DMS79 treated with DMSO at 0.1 percent for 48 hours (cell line): ENCODE results near the gene LTA4H.
"Not testable (repeated sequence)": the region's sequence is repeated elsewhere in the genome, so short reads cannot be mapped to it uniquely, and the experiment has no call there.

ENCODE experiments used
- DNase-seq: peaks from one replicate; lab custom pipeline; 2025; lab: John Stamatoyannopoulos, UW

Gene LTA4H

DNA sequence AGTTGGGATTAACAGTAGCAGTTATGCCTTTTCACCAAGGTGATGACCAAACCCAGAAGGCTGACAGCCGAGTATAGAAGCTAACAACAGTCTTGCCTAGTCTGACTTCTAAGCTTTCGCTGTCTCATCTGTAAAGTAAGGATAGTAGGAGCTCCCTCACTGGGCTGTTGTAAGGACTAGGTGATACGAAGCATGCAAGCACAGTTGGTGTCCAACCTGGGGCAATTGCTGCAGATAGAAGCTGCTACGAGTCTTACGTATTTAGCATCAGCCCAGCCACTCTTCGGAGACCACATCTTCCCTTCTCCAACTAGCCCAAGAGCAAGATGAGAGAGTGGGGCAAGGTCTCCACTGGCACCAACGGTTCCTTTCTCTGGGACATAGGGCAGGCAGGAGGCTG, 45.3 kb downstream of the LTA4H start:
- no peak for DNase-seq

DNA sequence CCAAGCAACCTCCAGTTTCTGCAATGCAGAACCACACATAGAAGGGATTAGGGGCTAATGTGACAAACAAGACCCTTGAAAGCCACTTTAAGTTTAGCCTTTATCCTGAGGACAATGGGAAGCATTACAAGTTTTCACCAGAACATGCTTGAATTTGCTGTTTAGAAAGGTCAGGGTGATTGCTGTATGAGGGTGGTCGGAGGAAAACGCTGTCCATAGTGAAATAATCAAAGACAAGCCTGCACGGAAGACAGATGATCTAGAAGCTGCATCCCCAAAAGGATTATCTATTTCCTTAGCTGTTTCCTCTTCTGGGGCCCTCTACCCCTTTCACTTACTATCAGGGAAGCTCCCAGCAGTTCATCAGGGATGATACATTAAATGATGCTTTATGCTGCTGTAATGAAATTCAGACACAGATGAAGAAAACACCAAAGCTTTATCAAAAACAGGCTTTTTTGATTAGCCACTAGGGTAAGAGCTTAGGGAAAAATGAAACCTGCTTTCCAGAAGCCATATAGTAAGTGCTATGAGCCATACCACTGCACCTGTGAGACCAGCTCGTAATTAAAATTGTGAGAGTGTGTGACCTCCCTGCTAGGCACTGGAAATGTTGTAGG, 45.8 kb downstream of the LTA4H start:
- no peak for DNase-seq

DNA sequence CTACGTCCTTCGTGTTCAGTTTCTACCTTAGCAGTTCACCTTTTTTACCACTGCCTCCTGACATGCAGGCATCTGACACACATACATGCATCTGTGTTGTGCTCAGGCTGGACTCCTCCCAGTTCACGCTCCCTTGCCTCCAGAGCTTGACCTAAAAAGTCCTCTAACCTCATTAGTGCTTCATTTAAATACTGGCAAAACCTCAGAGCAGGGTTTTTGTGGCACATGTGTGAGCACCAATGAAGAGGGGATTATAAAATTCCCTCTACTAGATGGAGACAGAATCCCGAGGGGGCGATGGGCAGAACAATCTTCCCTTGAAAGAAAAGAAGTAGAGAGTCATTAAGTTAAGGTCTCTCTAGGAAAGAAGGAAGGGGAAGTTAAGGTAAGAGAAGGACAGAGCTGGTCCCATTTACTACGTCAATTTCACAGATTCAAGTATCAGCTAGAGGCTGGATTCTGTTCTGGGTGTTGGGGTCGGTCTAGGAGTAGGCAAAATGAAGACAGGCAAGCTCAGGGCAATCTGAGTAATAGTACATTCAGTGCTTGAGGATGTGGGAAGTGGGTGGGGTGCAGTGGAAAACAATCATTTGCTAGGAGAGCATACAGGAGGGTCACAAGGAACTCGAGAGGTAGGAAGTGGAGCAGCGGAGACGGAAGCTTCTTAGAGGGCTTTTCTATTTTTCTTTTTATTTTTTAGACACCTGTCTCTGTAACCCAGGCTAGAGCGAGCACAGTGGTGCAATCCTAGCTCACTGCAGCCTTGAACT, 46.7 kb downstream of the LTA4H start:
- no peak for DNase-seq

DNA sequence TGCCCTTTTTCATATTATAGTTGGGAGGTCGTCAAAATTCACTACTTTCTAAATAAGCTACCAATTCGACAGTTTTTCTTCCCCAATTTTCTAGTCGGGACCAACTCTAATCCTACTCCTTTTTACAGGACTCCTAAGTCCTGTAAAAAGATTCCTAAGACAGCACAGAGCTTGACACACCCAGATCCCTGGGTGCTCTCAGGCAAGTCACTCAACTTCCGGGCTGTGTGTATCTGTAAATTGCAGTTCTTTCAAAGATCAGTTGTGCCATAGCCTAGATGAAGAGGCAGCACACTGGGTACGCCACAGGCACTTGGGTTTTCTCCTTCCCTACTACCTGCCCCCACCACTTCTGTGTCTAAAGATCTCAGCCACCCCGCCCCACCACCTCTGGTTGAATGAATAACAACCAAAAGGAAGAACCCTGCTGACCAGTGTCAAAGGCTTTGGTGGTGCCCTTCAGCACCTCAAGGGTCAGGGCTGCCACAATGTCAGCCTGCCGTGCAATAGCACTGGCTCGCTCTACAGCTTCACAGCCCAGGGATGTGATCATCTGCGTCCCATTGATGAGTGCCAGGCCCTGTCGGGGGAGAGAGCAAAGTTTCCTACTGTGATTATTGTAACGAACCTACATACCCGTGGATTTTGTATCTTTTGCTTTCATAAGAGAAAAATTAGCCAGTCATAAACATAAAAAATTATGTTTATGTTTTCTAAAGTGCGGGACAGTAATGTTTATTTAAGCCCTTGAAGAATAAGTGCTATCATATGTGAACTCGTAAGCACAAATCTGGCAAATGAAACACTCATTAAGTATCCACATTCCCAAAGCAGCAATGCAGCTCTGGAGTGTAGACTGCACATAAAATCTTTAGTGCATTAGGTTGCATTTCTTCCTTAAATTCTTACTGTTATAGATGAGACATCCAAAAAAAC, 48.5 kb downstream of the LTA4H start:
- no peak for DNase-seq

DNA sequence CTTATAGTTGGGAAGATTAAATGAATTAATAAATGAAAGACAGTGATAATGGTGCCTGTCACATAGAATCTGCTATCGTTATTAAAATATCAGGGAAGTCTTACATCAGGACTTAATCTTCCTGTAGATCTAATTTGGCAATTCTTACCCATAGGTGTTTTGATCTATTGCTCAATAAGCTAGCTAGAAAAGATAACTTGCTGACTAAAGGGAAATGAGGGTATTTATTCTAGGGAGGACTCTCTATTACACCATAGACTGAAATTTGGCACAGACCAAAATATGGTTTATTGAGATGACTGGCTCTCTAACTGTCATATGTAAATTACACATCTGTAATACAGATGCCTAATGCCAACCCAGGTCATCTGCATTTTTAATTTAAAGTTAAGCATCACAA, 50.7 kb downstream of the LTA4H start:
- no peak for DNase-seq

DNA sequence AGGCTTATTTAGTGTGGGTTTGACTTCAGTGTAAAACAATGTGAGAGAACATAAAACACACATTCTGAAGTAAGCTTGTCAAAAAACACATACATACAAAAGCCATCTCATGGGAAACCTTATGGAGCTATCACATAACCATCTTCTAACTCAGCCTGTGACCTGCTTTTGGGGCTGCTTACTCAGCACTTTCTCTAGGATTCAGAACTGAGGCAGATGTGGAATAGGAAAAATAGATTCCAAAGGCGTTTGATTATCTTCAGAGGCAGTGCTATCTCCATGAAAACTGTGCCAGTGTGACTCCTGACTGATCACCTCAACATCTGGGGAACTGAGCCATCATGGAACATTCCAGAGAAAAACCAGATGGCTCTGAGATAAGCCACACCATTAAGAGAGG, 52.8 kb downstream of the LTA4H start:
- DNase-seq: no peak

DNA sequence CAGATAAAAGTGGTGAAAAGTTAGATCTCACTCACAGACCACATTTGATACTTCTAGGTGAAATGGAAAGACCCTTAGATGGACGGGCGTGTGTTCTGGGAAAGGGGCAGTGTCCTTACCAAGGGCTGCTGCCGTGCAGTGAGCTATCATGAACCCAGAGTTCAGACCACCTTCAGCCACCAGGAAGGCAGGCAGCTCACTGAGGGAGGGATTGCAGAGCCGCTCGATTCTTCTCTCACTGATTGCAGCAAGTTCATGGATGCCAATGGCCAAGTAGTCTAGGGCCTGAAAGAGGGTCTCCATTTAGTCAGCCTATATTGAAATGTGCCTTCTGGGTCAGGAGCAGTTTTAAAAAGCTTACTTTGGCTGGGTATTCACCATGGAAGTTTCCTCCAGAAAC, 55.0 kb downstream of the LTA4H start:
- DNase-seq: no peak

DNA sequence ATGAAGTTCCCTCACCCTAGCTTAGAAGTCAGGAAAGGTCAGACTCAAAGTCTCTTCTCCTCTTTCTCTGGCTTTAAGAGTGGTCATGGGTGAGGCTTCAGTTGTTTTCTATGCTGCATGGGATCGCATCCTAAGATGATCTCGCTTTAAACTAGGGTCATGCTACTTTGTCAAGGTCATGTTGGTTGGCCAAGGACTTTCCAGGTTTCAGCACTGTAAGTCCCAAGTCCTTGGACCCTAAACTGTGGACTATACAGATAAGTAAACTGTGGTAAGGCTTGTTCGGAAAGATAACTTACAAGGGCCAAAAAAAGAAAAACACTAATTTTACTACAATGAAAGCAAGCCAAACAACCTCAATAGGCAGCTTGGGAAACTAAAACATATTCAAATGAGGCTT, 56.6 kb downstream of the LTA4H start:
- no peak for DNase-seq

DNA sequence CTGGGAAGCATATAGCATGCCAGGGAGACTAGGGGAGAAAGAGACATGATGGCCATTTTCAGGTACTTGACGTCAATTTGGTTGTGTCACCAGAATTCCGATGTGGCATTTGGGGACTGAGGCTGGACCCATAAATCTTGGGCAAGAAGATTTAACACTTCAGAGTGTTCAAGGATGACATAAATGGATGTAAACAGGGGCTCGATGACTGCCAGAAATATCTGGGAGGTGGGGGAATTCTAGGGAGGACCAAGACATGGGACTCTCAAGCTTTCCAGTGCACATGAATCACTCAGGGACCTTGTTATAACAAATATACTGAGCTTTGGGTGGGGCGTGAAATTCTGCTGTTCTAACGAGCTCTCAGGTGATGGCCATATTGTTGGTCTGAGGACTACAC, 57.0 kb downstream of the LTA4H start:
- DNase-seq: no peak

DNA sequence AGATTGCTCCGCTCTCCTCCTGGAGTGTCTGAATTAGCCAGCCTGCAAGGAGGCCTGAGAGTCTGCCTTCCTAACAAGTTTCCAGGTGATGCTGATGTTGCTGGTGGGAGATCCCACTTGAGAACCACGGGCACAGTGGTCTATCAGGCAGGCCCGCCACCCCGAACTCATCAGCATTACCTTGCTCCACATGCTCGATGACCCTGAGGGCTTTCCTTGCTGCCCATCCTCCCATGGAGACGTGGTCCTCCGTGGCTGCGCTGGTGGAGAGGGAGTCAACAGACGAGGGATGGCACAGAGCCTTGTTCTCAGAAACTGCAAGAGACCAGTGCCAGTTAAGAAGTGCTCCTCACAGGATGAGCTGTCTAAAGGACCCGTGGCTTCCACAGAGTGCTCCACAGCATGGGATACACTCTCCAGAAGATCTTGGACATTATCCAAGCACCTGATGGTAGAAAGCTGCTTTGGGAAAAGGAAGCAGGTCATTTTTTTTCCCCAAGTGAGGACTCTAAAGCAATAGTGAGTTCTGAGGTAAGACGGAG, 57.6 kb downstream of the LTA4H start:
- DNase-seq: peak; percentile 12

DNA sequence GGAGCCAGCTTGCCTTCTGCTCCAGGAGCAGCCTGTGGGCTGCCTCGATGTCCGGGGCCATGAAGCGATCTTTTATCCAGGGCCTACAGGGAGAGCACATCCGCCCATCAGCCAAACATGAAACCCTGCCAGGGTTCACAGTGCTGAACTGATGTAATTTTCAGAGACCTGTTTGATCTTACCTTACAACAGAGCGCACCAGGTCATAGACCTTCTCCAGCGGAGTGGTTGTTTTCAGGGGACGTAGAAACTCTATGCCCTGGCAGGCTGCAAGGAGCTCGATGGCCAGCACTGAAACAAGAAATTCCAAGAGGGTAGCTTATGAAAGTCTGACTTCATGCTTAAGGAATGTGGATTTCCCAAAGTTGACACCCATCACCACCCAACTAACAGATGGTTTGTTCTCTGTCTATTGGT, 59.0 kb downstream of the LTA4H start:
- no peak for DNase-seq

DNA sequence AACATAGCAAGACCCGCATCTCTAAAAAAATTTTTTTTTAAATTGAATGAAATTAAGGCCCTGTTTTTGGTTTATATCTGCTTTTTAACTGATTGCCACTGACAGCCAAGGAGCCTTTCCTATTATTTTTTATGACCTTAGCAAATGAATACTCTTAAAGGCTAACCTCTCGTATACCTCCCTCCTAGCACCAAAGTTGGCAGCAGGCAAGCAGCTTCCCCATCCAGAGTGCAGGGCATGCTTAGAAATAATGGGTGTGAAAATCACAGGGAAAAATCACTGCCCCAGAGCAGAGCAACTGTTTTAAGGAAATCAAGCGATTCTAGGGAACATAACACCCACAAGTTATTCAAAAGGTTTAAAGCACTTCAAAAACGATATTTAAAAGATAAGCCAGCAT, 59.9 kb downstream of the LTA4H start:
- no peak for DNase-seq

DNA sequence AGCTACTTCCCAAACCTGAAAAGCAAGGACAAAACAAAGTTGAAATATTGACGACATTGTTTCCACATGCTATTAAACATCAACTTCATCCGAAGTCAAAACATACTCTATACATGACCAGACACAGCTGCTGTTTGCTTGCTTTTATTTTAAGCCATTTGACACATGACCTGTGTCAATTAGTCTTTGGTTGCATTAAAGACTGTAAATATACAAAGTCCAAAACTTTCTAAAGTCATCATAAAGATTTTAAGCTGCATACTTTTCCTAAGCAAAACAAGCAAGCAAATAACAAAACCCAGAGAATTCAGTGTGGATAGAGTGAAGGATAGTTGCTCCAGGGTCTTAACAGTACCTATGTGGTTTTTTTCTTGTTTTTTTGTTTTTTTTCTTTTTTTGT, 61.0 kb downstream of the LTA4H start:
- DNase-seq: no peak

DNA sequence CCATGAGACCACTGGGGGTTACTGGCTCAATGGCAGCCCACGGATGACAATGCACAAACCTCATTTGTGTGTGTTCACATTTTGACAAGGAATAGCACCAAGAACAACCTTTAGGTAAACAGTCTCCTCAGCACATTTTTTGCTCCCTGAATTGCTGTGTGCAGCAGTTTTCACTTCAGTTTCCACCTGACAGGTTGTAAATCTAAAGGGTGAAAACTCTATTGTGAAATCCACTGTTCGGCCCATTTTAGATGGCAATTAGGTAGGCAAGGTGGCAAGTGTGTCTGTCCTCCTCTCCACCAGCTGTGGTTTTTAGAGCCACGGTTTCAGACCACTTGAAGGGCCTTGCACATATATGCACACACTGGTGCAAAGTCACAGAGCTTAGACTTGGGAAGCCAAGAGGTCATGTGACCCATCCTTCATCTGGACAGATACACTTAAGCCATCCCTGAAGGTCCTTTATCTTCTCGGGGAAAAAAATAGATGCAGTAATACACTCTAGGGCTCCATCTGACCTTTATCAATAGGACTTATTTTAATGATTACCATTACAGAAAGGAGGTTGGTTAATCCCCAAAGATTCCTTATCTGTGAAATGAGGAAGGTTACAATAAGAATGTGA, 62.4 kb downstream of the LTA4H start:
- DNase-seq: no peak

DNA sequence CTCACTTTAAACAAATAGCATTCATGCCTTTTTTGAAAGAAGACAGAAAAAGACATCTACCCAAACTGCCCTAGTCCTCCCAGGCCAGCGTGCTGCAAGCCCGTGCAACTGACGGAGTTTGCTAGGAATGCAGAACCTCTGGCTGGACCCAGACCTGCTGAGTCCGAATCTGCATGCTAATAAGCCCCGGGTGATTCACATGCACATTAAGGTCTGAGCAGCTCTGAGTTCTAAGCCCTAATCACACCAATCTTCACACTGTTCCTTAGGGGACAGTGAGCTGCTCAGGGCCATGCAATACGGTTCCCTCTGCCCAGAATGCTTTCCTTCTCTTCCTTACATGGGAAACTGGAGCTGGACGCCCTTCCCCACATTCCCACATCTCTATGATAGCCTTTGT, 64.5 kb downstream of the LTA4H start:
- no peak for DNase-seq

DNA sequence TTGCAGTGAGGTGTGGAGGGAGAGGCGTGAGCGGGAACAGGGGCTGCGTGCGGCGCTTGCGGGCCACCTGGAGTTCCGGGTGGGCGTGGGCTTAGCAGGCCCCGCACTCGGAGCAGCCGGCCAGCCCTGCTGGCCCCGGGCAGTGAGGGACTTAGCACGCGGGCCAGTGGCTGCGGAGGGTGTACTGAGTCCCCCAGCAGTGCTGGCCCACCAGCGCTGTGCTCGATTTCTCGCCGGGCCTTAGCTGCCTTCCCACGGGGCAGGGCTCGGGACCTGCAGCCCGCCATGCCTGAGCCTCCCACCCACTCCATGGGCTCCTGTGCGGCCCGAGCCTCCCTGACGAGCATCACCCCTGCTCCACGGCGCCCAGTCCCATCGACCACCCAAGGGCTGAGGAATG, 66.3 kb downstream of the LTA4H start:
- not testable (repeated sequence) for DNase-seq

DNA sequence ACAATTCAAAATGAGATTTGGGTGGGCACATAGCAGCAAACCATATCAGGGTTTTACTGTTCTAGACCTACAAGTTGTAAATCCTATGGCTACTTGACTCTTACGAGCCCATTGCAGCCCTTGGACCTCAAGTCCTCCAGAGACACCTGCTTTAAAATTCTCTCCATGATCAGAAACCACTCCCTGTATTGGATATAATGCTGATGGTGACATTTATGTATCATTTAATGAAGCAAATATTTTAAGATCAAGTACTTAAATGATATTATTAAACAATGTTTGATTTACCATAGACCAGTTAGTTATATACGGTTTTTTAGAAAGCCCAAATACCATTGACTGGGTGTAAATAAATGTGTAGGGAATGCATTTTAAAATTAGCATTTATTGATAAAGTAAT, 68.1 kb downstream of the LTA4H start:
- DNase-seq: no peak

DNA sequence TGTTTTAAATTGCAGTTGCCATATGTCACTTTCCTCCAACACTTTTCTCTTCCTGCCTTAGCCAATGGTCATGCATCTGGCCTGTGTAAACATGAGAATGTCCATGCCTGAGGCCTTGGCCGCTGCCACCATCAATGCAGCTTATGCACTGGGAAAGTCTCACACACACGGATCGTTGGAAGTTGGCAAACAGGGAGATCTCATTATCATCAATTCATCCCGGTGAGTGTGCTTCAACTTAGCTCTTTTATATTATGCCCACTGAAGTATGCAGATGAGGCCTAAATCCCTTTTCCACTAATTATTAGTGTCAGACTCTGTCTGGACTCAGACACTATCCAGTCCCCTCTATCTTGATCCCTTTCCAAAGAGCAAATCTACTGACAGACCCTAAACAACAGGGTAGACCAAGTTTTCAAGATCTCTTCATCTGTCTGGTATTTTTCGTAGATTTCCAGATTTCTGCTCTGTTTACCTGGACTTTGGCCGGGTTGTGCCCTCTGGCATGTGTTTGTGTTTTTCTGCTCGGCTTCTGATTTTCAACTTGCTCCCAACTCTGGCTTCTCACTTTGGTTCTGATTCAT, 69.0 kb downstream of the LTA4H start:
- no peak for DNase-seq

DNA sequence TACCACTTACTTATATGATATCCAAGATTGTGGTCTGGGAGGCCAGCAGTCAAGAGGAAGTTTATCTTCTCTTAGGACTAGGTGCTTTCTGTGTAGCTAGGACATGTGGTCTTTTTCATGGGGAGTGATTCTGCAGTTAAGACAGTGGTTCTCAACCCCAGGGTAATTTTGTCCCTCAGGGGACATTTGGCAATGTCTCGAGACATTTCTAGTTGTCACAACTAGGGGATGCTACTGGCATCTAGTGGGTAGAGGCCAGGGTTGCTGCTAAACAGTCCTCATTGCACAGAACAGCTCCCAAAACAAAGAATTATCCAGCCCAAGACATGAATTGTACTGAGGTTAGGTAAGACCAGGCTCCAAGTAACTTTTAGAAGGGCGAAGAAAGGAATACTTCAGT, 72.3 kb downstream of the LTA4H start:
- no peak for DNase-seq

DNA sequence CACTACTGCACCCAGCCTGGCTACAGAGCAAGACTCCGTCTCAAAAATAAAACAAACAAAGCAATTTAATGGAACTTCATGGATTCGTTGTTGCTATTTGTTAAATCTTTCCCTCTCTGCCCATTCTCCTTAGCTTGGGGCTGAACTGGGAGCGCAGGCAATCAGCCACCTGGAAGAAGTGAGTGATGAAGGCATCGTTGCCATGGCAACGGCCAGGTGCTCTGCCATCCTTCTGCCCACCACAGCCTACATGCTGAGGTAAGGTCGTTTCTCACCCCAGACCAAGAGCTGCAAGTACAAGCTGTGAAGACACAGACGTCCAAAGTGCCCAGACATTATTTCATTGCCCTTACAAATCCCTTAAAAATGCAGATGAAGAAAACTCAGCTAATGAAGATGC, 73.2 kb downstream of the LTA4H start:
- peak; percentile 23 for DNase-seq

DNA sequence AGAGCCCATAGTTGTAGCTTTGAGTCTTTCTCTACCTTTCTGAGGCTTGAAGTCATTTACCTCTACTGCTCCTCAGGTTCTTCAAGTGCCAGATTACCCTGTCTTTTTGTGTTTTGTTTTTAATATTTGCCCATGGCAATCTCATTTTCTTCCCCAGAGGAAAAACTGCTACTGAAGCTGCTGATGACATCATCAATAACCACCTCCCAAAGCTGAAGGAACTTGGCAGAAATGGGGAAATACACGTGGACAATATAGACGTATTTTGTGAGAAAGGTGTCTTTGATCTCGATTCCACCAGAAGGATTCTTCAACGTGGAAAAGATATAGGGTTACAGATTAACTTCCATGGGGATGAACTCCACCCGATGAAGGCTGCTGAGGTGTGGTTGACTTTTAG, 75.1 kb downstream of the LTA4H start:
- DNase-seq: no peak

DNA sequence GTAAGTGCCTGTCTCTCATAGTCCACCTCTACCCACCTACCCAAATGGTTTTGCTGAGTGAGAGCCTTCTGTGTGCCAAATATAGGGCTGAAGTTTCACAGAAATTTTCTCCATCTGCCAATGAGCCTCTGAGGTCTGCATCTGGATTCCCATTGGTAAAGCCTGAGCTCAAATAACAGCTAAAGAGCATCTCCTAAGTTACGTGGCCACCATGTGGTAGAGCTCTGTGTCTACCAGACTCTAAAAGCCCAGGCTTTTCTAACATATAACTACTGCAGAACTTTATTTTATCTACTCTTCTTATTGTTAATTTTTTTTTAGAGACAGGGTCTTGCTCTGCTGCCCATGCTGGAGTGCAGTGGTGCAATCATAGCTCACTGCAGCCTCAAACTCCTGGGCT, 76.3 kb downstream of the LTA4H start:
- DNase-seq: no peak
